H1 (cell line): Measurements from ENCODE around the gene COL11A2. TPM values are rescaled to one million over a fixed set of nuclear protein-coding genes. Genes with fewer than 3 reads are reported as not detected.

ENCODE experiments used
- BACH1 ChIP-seq: IDR thresholded peaks from 2 replicates; pipeline ENCODE4 v1.6.1; 2012; ENCODE audit warnings: low read length, improper control_type of control experiment
- CHD1 ChIP-seq: IDR thresholded peaks from 2 replicates; pipeline ENCODE4 v1.6.1; 2012; ENCODE audit warnings: low read depth, low read length, improper control_type of control experiment
- SP1 ChIP-seq: IDR thresholded peaks from 2 replicates; pipeline ENCODE4 v1.6.1; 2011; ENCODE audit warnings: low read depth, low read length
- polyA plus RNA-seq, 7 experiments: library from polyadenylated mRNA; depleted of rRNA in 3 of 7; stranded (reverse) in 5 of 7; unstranded in 2 of 7; fragments of >200 nt in 5 of 7; fragments of 200-250 nt in 2 of 7; gene quantifications; 1 replicate in 5 of 7; 2 replicates in 1 of 7; 4 replicates in 1 of 7; pipeline versions ENCODE4 v1.2.1 to v1.2.3, GENCODE V29; 2011 to 2013; ENCODE audit warnings: missing spikeins in 2 of 7, mixed read lengths in 2 of 7
- total RNA-seq: library from RNA; stranded (reverse); fragmentation: NEBNext Ultra II Directional; extraction: Animal tissue kit (Norgen Biotek cat#: 25700); gene quantifications from 2 replicates; pipeline ENCODE4 v1.2.1, GENCODE V29; 2021

COL11A2 gene
- total and polyA plus RNA-seq, 2 of the 8 experiments (the other 6 are each of a cell fraction or from before 2014, with no cell fraction given): 2.8 to 3.8 TPM

- TF ChIP-seq SP1 (no peak), CHD1 (no peak), BACH1 (no peak)
Observed at GRCh38 chr6:33177552-33178446, 14.5 kb downstream of the COL11A2 start (continued).
